ENCODE data around the gene FILIP1. TPM values are rescaled to one million over a fixed set of nuclear protein-coding genes. Genes with fewer than 3 reads are reported as not detected.

The FILIP1 gene
- total and polyA plus RNA-seq, 2 of the 8 experiments (the other 6 are each of a cell fraction or from before 2014, with no cell fraction given): 2.4 to 5.7 TPM

GRCh38 chr6:75526502-75527127 lies 33.0 kb upstream of the FILIP1 start:
- Histone ChIP-seq H3K79me1 (ENCODE audit: low read depth, low read length) (no peaks in the 10 kb centered on the region), H4K91ac (replicated peaks; ENCODE audit: insufficient read length, low read length) (no peak overlapping the region), H4K8ac (ENCODE audit: extremely low read depth, insufficient read depth, low read length) (no peak overlapping the region), H3K14ac (ENCODE audit: insufficient read length) (no peak overlapping the region), H3K56ac (replicated peaks; ENCODE audit: insufficient read length, low read depth, low read length) (no peak overlapping the region), H2BK12ac (ENCODE audit: low read depth, low read length) (no peak overlapping the region), H3K4ac (replicated peaks; ENCODE audit: insufficient read length, low read depth, low read length) (no peak overlapping the region), H3K23me2 (ENCODE audit: low read depth, low read length) (no peaks in the 10 kb centered on the region), H3K27ac (ENCODE audit: low read depth, low read length) (no peak overlapping the region), H4K5ac (ENCODE audit: insufficient read length, low read depth, low read length) (no peak overlapping the region), H2AFZ (ENCODE audit: low read length) (no peak overlapping the region), H3K9me3 (ENCODE audit: insufficient read depth in 2 of 2, low read depth in 1 of 2, low read length in 1 of 2) (0 out of 4 replicates have a peak, but pooled peaks cover 0 to 5% of the 10 kb centered on the region in 2 experiments), H2BK120ac (replicated peaks; ENCODE audit: low read depth, low read length) (no peak overlapping the region), H2BK20ac (ENCODE audit: low read length) (no peak overlapping the region), H3K9ac (replicated peaks in 1 of 4; ENCODE audit: extremely low read depth in 1 of 4, low read depth in 3 of 4, low read length in 3 of 4) (no peak overlapping the region), H3K27me3 (replicated peaks in 1 of 4; ENCODE audit: control insufficient read depth in 3 of 4, extremely low read depth in 1 of 4, insufficient read depth in 3 of 4, low read length in 3 of 4) (no peaks in the 10 kb centered on the region), H2BK15ac (ENCODE audit: low read length) (no peak overlapping the region), H2AK5ac (ENCODE audit: low read depth, low read length) (no peak overlapping the region), H3K4me2 (ENCODE audit: insufficient read depth in 1 of 2, low read depth in 2 of 2, low read length in 2 of 2) (no peak overlapping the region), H3K36me3 (ENCODE audit: control insufficient read depth in 2 of 4, insufficient read depth in 4 of 4, low read length in 3 of 4) (no peaks in the 10 kb centered on the region), H3K4me3 (ENCODE audit: extremely low read depth in 1 of 4, insufficient read depth in 2 of 4, low read depth in 3 of 4, low read length in 4 of 4) (no peak overlapping the region), H3K4me1 (replicated peaks in 1 of 4; ENCODE audit: control insufficient read depth in 3 of 4, insufficient read depth in 4 of 4, low read length in 3 of 4) (no peaks in the 10 kb centered on the region), H4K20me1 (replicated peaks in 1 of 2; ENCODE audit: control insufficient read depth in 1 of 2, insufficient read depth in 2 of 2, low read length in 2 of 2) (no peaks in the 10 kb centered on the region), H3K23ac (ENCODE audit: insufficient read length) (no peak overlapping the region), H3K79me2 (ENCODE audit: control insufficient read depth in 1 of 2, insufficient read depth in 2 of 2, low read length in 2 of 2) (no peaks in the 10 kb centered on the region), H3K18ac (ENCODE audit: extremely low read depth, low read length) (no peak overlapping the region), H2BK5ac (ENCODE audit: low read depth, low read length) (no peak overlapping the region)
- 20% methylated on average over 4 of the region's 4 CpGs; no CpG with 5 or more reads in 1 of the 2 experiments for WGBS, 2 experiments (ENCODE audit: extremely low coverage in 1 of 2, insufficient coverage in 1 of 2, insufficient read length in 1 of 2, insufficient replicate concordance in 2 of 2, low coverage in 1 of 2, low lambda C conversion rate in 2 of 2, missing lambda C conversion rate in 1 of 2)
- CTCF ChIA-PET (ENCODE audit: partially characterized antibody): interaction anchor here (0.6 to 5.3 kb wide), 23 partner anchors 10 to 317 kb away, joined by 3 to 50 read pairs (median 4); no protein-coding TSS in a partner anchor
- DNase-seq (ENCODE audit: low read depth in 1 of 2, low spot score in 2 of 2) (peak in 1 of 2 experiments; percentile 61), FAIRE-seq (no peak)
- TF ChIP-seq PHF8 (conservative IDR thresholded peaks at IDR 0.05; ENCODE audit: low read depth, low read length) (no peak), RAD21 (IDR thresholded peaks at IDR 0.05 in 1 of 2, conservative IDR thresholded peaks at IDR 0.05 in 1 of 2; ENCODE audit: low read depth in 2 of 2, low read length in 2 of 2) (peak; percentile 96 to 97), KDM4A (IDR thresholded peaks at IDR 0.05; ENCODE audit: low read depth, low read length, severe bottlenecking) (no peak), ZNF274 (IDR thresholded peaks at IDR 0.05; ENCODE audit: borderline replicate concordance, extremely low read depth, low read length) (no peak), CBX8 (IDR thresholded peaks at IDR 0.05; ENCODE audit: borderline replicate concordance, low read depth, low read length) (no peak), CTCF (IDR thresholded peaks at IDR 0.05; ENCODE audit: control extremely low read depth in 1 of 3, insufficient read depth in 1 of 3, low read depth in 1 of 3, low read length in 3 of 3) (peak in 2 of 3 experiments; percentile 64 to 77; a peak in 3 of 4 replicates), HDAC2 (IDR thresholded peaks at IDR 0.05; ENCODE audit: borderline replicate concordance in 1 of 2, low read depth in 2 of 2, low read length in 2 of 2) (no peak), POU5F1 (IDR thresholded peaks at IDR 0.05; ENCODE audit: low read depth, low read length) (no peak), CEBPB (IDR thresholded peaks at IDR 0.05; ENCODE audit: low read depth, low read length) (peak; percentile 87), POLR2A (IDR thresholded peaks at IDR 0.05; ENCODE audit: control extremely low read depth in 1 of 2, low read depth in 2 of 2, low read length in 2 of 2) (no peak)
- POLR2A ChIA-PET (ENCODE audit: partially characterized antibody): no interaction called here

All from H1 (cell line).